Astrocyte of the cerebellum (primary cell): ENCODE measurements around the gene SLC39A11.

Experiments
- DNase-seq: peaks from one replicate; pipeline ENCODE4 v3.0.0-alpha.2; 2011; ENCODE audit warnings: low read depth
- H3K4me3 ChIP-seq: 2 replicates; pipeline ENCODE4 v1.5.1; 2011; ENCODE audit warnings: mild to moderate bottlenecking, low read depth, low read length, moderate library complexity
- CTCF ChIP-seq: IDR thresholded peaks from 2 replicates; pipeline ENCODE4 v1.5.1; 2012; ENCODE audit warnings: low read length, low read depth, moderate library complexity, mild to moderate bottlenecking; ENCODE audit errors: missing control alignments
- in situ Hi-C: cut with HindIII; loops from 2 replicates; pipeline ENCODE4 v1.10.0; 2017; ENCODE audit warnings: low sequenced_read_pairs

The SLC39A11 gene

GRCh38 chr17:72692676-72693075 is 399.8 kb downstream of the SLC39A11 start:
- in situ Hi-C loops = no loop called here
- no peak for TF ChIP-seq CTCF
- DNase-seq = no peak

GRCh38 chr17:72691586-72691985 is 400.9 kb downstream of the SLC39A11 start:
- no peak for TF ChIP-seq CTCF
- peak; percentile 13 for DNase-seq
- no peak overlapping the region for H3K4me3 ChIP-seq
- in situ Hi-C loops = no loop called here

More at GRCh38 chr17:72692676-72693075, 399.8 kb downstream of the SLC39A11 start:
- no peak overlapping the region for H3K4me3 ChIP-seq

GRCh38 chr17:72691017-72691416 is 401.5 kb downstream of the SLC39A11 start:
- H3K4me3 ChIP-seq = no peak overlapping the region
- in situ Hi-C loops = no loop called here
- TF ChIP-seq CTCF = no peak
- DNase-seq = no peak

GRCh38 chr17:72687886-72688285 is 404.6 kb downstream of the SLC39A11 start:
- TF ChIP-seq CTCF = no peak
- in situ Hi-C loops = no loop called here
- H3K4me3 ChIP-seq = no peak overlapping the region
- DNase-seq = no peak

- no peak for DNase-seq
- no peak for TF ChIP-seq CTCF
- H3K4me3 ChIP-seq = no peak overlapping the region
- in situ Hi-C loops = no loop called here
Observed at GRCh38 chr17:72684405-72685020, 408.0 kb downstream of the SLC39A11 start.

- TF ChIP-seq CTCF = no peak
- H3K4me3 ChIP-seq = no peak overlapping the region
- in situ Hi-C loops = no loop called here
- peak; percentile 66 for DNase-seq
Observed at GRCh38 chr17:72683506-72684404, 408.7 kb downstream of the SLC39A11 start.
